ACHN (cell line): ENCODE measurements around the gene TAS2R46.
"Not testable (repeated sequence)": the region's sequence is repeated elsewhere in the genome, so short reads cannot be mapped to it uniquely, and the experiment has no call there.

Experiments
- DNase-seq: peaks from one replicate; pipeline ENCODE4 v3.0.0-alpha.2; 2015
- in situ Hi-C: cut with HindIII; loops from 2 replicates; pipeline ENCODE4 v1.10.0; 2017; ENCODE audit warnings: low sequenced_read_pairs, low pct_ligation_motif_present, low pct_unique_long_range_greater_than_20kb

Gene TAS2R46, protein sequence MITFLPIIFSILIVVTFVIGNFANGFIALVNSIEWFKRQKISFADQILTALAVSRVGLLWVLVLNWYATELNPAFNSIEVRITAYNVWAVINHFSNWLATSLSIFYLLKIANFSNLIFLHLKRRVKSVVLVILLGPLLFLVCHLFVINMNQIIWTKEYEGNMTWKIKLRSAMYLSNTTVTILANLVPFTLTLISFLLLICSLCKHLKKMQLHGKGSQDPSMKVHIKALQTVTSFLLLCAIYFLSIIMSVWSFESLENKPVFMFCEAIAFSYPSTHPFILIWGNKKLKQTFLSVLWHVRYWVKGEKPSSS

GRCh38 chr12:11062194-11062593, at the start of gene TAS2R46:
Gene TAS2R46, minus strand, starts transcription at chr12:11062294. Its CDS starts 0 bp downstream, at chr12:11062294.
- in situ Hi-C loops, DNase-seq: not testable (repeated sequence)

GRCh38 chr12:11111213-11111612, 49.1 kb upstream of the TAS2R46 start:
- DNase-seq, in situ Hi-C loops: not testable (repeated sequence)

DNA sequence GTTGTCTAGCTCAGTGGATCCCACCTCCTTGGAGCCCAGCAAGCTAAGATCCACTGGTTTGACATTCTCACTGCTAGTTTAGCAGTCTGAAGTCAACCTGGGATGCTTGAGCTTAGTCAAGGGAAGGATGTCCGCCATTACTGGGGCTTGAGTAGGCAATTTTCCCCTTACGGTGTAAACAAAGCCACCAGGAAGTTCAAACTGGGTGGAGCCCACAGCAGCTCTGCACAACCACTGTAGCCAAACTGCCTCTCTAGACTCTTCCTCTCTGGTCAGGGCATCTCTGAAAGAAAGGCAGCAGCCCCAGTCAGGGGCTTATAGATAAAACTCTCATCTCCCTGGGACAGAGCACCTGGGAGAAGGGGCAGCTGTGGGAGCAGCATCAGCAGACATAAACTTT, 46.8 kb upstream of the TAS2R46 start:
- in situ Hi-C loops, result no loop called here
- no peak for DNase-seq

DNA sequence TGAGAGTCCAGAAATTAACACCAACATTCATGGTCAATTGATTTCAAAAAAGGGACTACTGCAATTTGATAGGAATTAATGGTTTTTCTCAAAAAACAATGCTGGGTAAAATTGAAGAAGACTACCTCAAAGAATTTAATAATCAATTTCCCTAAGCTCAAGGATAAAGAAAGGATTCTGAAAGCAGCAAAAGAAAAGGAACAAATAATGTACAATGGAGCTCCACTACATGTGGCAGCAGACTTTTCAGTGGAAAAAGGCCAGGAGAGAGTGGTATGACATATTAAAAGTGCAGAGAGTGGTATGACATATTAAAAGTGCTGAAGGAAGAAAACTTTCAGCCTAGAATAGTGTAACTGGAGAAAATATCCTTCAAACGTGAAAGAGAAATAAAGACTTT, 45.6 kb upstream of the TAS2R46 start:
- no peak for DNase-seq
- in situ Hi-C loops, result no loop called here

DNA sequence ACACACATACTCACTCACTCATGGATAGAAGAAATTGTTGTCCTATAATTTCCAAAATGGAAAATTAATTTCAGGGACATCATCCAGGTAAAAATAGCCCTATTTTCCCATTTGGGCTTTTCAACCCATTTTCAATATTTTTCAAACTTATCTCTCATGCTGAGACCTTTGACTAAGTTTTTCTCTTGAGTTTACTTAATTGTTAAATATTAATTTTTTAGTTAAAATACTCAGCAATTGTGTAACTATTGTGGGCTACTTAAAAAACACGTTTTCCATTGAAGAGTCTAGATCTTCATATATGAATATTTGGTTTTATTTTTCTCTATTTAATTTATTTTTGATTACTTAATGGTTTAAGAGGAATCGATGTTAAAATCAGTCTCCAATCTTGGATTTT, 44.2 kb upstream of the TAS2R46 start:
- in situ Hi-C loops, result no loop called here
- no peak for DNase-seq

- in situ Hi-C loops, result no loop called here
- DNase-seq, result no peak
These were observed 43.5 kb upstream of the TAS2R46 start for GRCh38 chr12:11105546-11105945.

DNA sequence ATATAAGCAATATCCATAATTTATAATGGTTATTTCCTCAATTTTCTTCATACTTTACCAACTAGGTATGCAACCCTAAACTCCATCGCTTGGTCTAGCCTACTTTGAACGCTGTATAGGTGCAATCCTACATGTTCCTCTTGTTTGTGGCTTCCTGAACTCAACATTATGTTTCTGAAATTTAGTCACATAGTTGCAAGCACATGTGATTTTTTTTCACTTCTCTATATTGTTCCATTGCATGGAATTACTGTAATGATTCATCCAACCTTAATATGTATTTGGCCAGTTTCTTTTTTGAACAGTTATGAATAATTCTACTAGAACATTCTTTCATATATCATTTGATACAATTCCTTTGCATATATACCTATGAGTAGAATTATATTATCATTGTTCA, 32.8 kb upstream of the TAS2R46 start:
- DNase-seq, in situ Hi-C loops: not testable (repeated sequence)

GRCh38 chr12:11092128-11092527, 30.0 kb upstream of the TAS2R46 start, which contains the start of gene TAS2R43:
Gene TAS2R43, minus strand, starts transcription at chr12:11092313. Its CDS starts 84 bp downstream, at chr12:11092229.
- no peak for DNase-seq
- in situ Hi-C loops, result no loop called here

DNA sequence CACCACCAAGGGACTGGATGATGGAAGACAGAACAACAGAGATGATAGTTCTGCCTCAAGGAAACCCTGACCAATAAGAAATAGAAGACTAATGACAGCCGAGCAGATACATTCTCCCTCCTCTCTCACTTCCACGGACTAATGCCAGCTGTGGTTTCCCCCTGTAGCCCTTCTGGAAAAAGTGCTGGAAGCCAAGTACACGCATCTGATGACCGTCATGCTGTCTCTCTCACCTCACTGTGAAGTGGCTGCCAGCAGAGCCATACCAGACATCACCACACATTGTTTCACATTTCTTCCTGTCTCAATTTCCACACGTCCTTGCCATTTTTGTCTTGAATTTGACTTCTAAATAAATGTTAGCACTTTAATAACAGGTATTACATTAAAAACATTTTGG, 27.2 kb upstream of the TAS2R46 start:
- in situ Hi-C loops, result no loop called here
- DNase-seq, result no peak

DNA sequence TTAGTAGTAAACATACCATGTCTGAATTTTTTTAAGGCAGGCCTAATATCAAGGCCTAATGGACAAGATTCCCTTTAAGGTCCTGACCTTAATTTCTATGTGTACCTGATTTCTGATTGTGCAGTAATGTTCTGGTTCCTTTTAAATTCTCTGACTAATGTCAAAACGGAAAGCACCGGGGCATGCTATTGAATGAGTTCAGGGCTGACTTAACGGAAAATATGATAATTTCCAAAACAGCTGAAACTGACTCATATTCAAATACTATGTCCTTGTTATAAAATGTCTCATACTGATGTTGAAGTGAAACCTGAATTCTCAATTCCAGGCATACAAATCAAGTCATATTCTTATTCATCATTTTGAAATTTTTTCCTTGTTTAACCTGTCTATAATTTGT, 23.3 kb upstream of the TAS2R46 start:
- DNase-seq, result no peak
- in situ Hi-C loops, result no loop called here

- in situ Hi-C loops, result no loop called here
- no peak for DNase-seq
These were observed 19.9 kb upstream of the TAS2R46 start for GRCh38 chr12:11081987-11082386.

DNA sequence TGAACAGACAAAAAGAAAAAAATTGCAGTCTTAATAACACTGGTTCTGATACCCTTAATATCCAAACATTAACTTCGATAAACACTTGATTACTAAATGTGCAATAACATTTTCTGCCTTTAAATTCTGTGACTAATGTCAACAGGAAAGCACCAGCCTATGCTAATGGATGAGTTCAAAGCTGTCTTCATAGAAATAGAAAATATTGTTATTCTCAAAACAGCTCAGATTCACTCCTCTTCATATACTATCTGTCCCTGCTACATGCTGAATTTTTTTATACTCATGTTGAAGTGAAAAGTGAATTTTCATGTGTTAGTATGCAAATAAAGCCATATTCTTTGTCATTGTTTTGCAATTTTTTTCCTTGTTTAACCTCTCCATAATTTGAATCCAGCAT, 16.2 kb upstream of the TAS2R46 start:
- in situ Hi-C loops, result no loop called here
- no peak for DNase-seq

GRCh38 chr12:11075642-11076041, 13.5 kb upstream of the TAS2R46 start:
- in situ Hi-C loops, result no loop called here
- DNase-seq, result no peak

DNA sequence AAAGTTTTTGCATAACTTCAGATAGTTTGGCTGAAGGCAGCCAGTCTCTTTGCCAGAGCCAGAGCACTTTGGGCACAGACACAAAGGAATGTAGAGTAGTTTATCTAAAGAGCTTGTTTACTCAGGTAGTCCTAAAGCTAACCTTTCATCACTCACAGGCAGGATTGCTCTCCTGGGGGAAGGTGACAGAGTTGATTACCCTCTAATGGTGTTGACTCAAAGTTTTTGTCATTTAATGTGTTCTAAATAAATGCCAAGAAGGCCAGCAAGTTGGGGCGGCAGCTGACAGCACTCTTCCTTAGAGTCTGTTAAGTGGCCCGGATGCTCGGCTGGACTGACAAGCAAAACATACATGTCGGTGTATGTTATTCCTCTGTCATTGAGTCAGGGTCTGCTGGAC, 9.3 kb upstream of the TAS2R46 start:
- DNase-seq, result no peak
- in situ Hi-C loops, result no loop called here

GRCh38 chr12:11070999-11071398, 8.9 kb upstream of the TAS2R46 start:
- in situ Hi-C loops, result no loop called here
- no peak for DNase-seq

GRCh38 chr12:11069854-11070365, 7.8 kb upstream of the TAS2R46 start:
- in situ Hi-C loops, result no loop called here

DNA sequence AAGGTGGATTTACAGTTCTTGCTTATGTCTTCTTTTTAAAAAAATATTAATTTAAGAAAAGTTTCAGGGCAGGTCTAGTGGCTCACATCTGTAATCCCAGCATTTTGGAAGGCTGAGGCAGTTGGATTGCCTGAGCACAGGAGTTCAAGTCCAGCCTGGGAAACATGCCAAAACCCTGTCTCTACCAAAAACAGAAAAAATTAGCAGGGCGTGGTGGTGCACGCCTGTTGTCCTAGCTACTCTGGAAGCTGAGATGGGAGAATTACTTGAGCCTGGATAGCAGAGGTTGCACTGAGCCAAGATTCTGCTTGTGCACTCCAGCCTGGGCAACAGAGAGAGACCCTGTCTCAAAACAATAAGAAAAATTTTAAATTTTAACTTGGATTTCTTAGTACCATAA, 5.4 kb upstream of the TAS2R46 start:
- in situ Hi-C loops, result no loop called here
- no peak for DNase-seq

More at GRCh38 chr12:11069854-11070365, 7.8 kb upstream of the TAS2R46 start:
- DNase-seq, result no peak

DNA sequence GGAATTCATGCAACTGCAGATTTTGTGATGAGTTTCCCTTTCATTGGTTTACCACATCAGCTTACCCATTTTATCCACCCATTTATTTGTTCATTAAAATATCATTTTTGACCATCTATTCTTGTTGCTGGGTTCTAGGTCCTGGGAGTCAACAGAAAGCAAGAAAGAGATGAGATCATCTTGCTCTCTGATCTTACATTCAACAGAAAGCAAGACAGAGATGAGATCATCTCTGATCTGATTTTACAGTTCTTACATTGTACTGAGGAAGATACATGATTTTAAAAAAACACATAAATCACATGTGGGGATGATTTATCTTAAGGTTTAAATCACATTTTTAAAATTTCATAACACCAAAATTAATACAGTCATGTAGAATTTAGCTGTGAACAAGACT, 2.3 kb downstream of the TAS2R46 start:
- DNase-seq, result no peak
- in situ Hi-C loops, result no loop called here

DNA sequence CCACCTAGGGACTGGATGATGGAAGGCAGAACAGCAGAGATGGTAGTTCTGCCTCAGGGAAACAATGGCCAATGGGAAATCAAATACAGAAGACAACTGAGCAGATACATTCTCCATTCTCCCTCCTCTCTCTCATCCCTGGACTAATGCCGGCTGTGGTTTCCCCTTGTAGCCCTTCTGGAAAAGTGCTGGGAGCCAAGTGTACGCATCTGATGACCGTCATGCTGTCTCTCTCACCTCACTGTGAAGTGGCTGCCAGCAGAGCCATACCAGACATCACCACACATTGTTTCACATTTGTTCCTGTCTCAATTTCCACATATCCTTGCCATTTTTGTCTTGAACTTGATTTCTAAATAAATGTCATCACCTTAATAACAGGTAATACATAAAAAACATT, 3.1 kb downstream of the TAS2R46 start:
- in situ Hi-C loops, result no loop called here
- DNase-seq, result no peak

- in situ Hi-C loops, result no loop called here
- DNase-seq, result no peak
These were observed 6.8 kb downstream of the TAS2R46 start for GRCh38 chr12:11055306-11055705.
